AG04449 (cell line): ENCODE data around the gene OR5B2.

Experiments used
- CTCF ChIA-PET: fragments of 350-600 bp; formaldehyde crosslinking; extraction: SDS; loops from one replicate; lab custom pipeline; 2021; ENCODE audit warnings: antibody characterized with exemption; lab: Yijun Ruan, JAX
- POLR2A ChIA-PET: fragments of 400-600, 350-600 bp; formaldehyde crosslinking; extraction: SDS; loops from one replicate; lab custom pipeline; 2020; ENCODE audit warnings: antibody characterized with exemption, inconsistent platforms; lab: Yijun Ruan, JAX
- DNase-seq: peaks from one replicate; pipeline ENCODE4 v3.0.0-alpha.2; 2010; ENCODE audit warnings: low read depth, low spot score
- H3K4me3 ChIP-seq: 2 replicates; pipeline ENCODE4 v1.5.1; 2011; ENCODE audit warnings: low read depth, mild to moderate bottlenecking, control low read depth, low read length
- CTCF ChIP-seq: IDR thresholded peaks from one replicate; pipeline ENCODE4 v1.5.1; 2011; ENCODE audit warnings: mild to moderate bottlenecking, moderate library complexity, low read length, control low read depth, inconsistent platforms; ENCODE audit not compliant: insufficient read depth; ENCODE audit errors: missing control alignments

Gene OR5B2

DNA sequence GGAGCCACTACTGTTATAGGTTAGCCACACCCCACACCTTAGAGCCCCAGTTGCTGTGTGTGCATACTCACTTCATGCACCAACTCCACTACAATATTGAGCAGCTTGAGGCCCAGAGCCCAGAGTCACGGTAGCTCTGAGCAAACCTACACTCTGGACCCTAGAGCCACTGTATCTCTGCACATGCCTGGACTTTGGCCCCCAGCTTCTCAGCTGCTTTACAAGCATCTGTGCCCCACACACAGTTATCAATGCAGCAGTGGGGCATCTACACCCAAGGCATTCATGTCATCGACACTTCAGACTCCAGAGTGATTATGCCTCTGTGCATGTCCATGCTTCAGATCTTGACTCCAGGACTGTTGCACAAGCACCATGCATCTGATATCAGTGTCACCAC is 16.4 kb upstream of the OR5B2 start:
- ChIA-PET POLR2A (no interaction called here), CTCF (no interaction called here)
- no peak overlapping the region for H3K4me3 ChIP-seq
- DNase-seq, result no peak
- no peak for TF ChIP-seq CTCF

- ChIA-PET POLR2A (no interaction called here), CTCF (no interaction called here)
- TF ChIP-seq CTCF, result no peak
- DNase-seq, result no peak
- no peak within 1 kb of the TSS for H3K4me3 ChIP-seq
These were observed 14.2 kb upstream of the OR5B2 start, which contains the start of gene OR5B12 for GRCh38 chr11:58442136-58442535. Gene OR5B12, minus strand, starts transcription at chr11:58442236. Its CDS starts 2,085 bp downstream, at chr11:58440151.

- CTCF ChIA-PET, result interaction anchor here (0.7 kb wide), 1 partner anchor 1192 kb away, joined by 3 read pairs; no protein-coding TSS in a partner anchor
- H3K4me3 ChIP-seq, result no peak overlapping the region
- DNase-seq, result no peak
- TF ChIP-seq CTCF, result no peak
- POLR2A ChIA-PET, result no interaction called here
These were observed 10.6 kb upstream of the OR5B2 start for GRCh38 chr11:58438486-58438885.

GRCh38 chr11:58434217-58434616 is 6.3 kb upstream of the OR5B2 start:
- no peak for DNase-seq
- no peak for TF ChIP-seq CTCF
- ChIA-PET CTCF (no interaction called here), POLR2A (no interaction called here)
- no peak overlapping the region for H3K4me3 ChIP-seq

GRCh38 chr11:58433638-58434203 is 5.8 kb upstream of the OR5B2 start:
- CTCF ChIA-PET, result no interaction called here
- DNase-seq, result no peak
- no peak for TF ChIP-seq CTCF
- no peak overlapping the region for H3K4me3 ChIP-seq
- POLR2A ChIA-PET, result no interaction called here

GRCh38 chr11:58429273-58429672 is 1.4 kb upstream of the OR5B2 start:
- ChIA-PET POLR2A (no interaction called here), CTCF (no interaction called here)
- no peak for TF ChIP-seq CTCF
- DNase-seq, result no peak
- H3K4me3 ChIP-seq, result no peak overlapping the region
